Right lung (tissue), 5 donors: ENCODE results near the gene COL18A1. TPM values are rescaled to one million over a fixed set of nuclear protein-coding genes. Genes with fewer than 3 reads are reported as not detected.
"Not testable (repeated sequence)": the region's sequence is repeated elsewhere in the genome, so short reads cannot be mapped to it uniquely, and the experiment has no call there.

Experiments used
- DNase-seq, 2 donors: peaks; one replicate each; pipeline ENCODE4 v3.0.0-alpha.2; 2013
- polyA plus RNA-seq, 5 donors: library from polyadenylated mRNA; unstranded; fragments of 120-200 nt; gene quantifications; one replicate each; pipeline versions ENCODE4 v1.2.1 to v1.2.3, GENCODE V29; 2013; ENCODE audit warnings: inconsistent platforms in 1 of 5, low replicate concordance in 1 of 5; ENCODE audit not compliant: insufficient read length in 5 of 5, insufficient read depth in 1 of 5

Gene COL18A1
- polyA plus RNA-seq, 5 donors: 31.9 to 103 (median 57.3) TPM

- DNase-seq: no peak
Measured at GRCh38 chr21:45439901-45440461, 35.0 kb downstream of the COL18A1 start.

- no peak for DNase-seq
Measured at GRCh38 chr21:45440736-45441350, 35.9 kb downstream of the COL18A1 start.

GRCh38 chr21:45441431-45442255 is 36.7 kb downstream of the COL18A1 start:
- DNase-seq: no peak

GRCh38 chr21:45442276-45442675 is 37.3 kb downstream of the COL18A1 start:
- no peak for DNase-seq

- not testable (repeated sequence) for DNase-seq
Measured at GRCh38 chr21:45442686-45443594, 38.0 kb downstream of the COL18A1 start.

- DNase-seq: no peak
Measured at GRCh38 chr21:45443595-45444181, 38.7 kb downstream of the COL18A1 start.

- DNase-seq: no peak
Measured at GRCh38 chr21:45444385-45444784, 39.4 kb downstream of the COL18A1 start.

GRCh38 chr21:45445369-45445768 is 40.4 kb downstream of the COL18A1 start:
- DNase-seq: no peak

- no peak for DNase-seq
Measured at GRCh38 chr21:45447821-45448220, 42.9 kb downstream of the COL18A1 start.

- DNase-seq: no peak
Measured at GRCh38 chr21:45448283-45448809, 43.4 kb downstream of the COL18A1 start.

- no peak for DNase-seq
Measured at GRCh38 chr21:45448810-45449657, 44.1 kb downstream of the COL18A1 start.

GRCh38 chr21:45449658-45450422 is 44.9 kb downstream of the COL18A1 start:
- no peak for DNase-seq

- DNase-seq: no peak
Measured at GRCh38 chr21:45450423-45451090, 45.6 kb downstream of the COL18A1 start.

- no peak for DNase-seq
Measured at GRCh38 chr21:45451091-45451740, 46.3 kb downstream of the COL18A1 start.

- DNase-seq: no peak
Measured at GRCh38 chr21:45451771-45452182, 46.8 kb downstream of the COL18A1 start.

GRCh38 chr21:45452696-45453307 is 47.8 kb downstream of the COL18A1 start:
- DNase-seq: no peak

- no peak for DNase-seq
Measured at GRCh38 chr21:45453308-45453950, 48.5 kb downstream of the COL18A1 start.
